ENCODE data around the gene ARL6. TPM values are rescaled to one million over a fixed set of nuclear protein-coding genes. Genes with fewer than 3 reads are reported as not detected.

The ARL6 gene
- total RNA-seq, 1 experiment from 2014 or later: 7.1 TPM

GRCh38 chr3:97821774-97822358 is 57.3 kb downstream of the ARL6 start, which contains the start of gene CRYBG3:
TSS of gene CRYBG3 (plus strand) at chr3:97822011. CDS start at chr3:97822207, 196 bp downstream.
- peak within 1 kb of the TSS; percentile 45 for H3K9ac ChIP-seq (ENCODE audit: extremely low read depth, insufficient read length, low read length)
- peaks cover 2% of the 10 kb centered on the region; the same call in 1 of the 2 replicates for H3K27me3 ChIP-seq (ENCODE audit: insufficient read depth, low read length)
- H3K4me1 ChIP-seq (ENCODE audit: insufficient read depth, low read length): no peaks in the 10 kb centered on the region
- no peaks in the 10 kb centered on the region; the same call in 1 of the 2 replicates for H3K79me2 ChIP-seq (ENCODE audit: insufficient read depth, low read length)
- peak within 1 kb of the TSS; percentile 99 for H3K4me3 Mint-ChIP-seq
- no peak within 1 kb of the TSS for H2AFZ ChIP-seq (ENCODE audit: low read length)
- H3T11ph ChIP-seq (ENCODE audit: low read length): no peak within 1 kb of the TSS
- H2BK20ac ChIP-seq (ENCODE audit: low read depth, low read length, poor library complexity, severe bottlenecking): no peak within 1 kb of the TSS
- DNase-seq: peak; percentile 77
- peaks cover 24 to 26% of the 10 kb centered on the region in 2 experiments for H3K4me1 Mint-ChIP-seq
- peaks cover under 1% of the 10 kb centered on the region for H3K79me1 ChIP-seq (ENCODE audit: insufficient read depth, low read depth, low read length, poor library complexity, severe bottlenecking)
- no peak within 1 kb of the TSS for H2BK12ac ChIP-seq (ENCODE audit: insufficient read length, low read depth, low read length)
- no peak within 1 kb of the TSS for H2BK5ac ChIP-seq (ENCODE audit: insufficient read length, low read length)
- H3K9me3 Mint-ChIP-seq: no peaks in the 10 kb centered on the region
- no peak within 1 kb of the TSS for H4K5ac ChIP-seq (ENCODE audit: insufficient read length, low read depth, low read length)
- H3K23ac ChIP-seq (ENCODE audit: insufficient read length, low read depth, low read length): no peak within 1 kb of the TSS
- H3K27ac ChIP-seq (ENCODE audit: insufficient read length, low read depth, low read length): no peak within 1 kb of the TSS
- peak within 1 kb of the TSS; percentile 61 for H3K14ac ChIP-seq (ENCODE audit: insufficient read depth, low read length)
- TF ChIP-seq CTCF (conservative IDR thresholded peaks at IDR 0.05): peak; percentile 46; the same call in 2 of the 3 replicates
- no peak within 1 kb of the TSS for H2AK5ac ChIP-seq (ENCODE audit: insufficient read length, low read length)
- peaks cover 32% of the 10 kb centered on the region for H3K27me3 Mint-ChIP-seq (ENCODE audit: low read depth)
- H3K27ac Mint-ChIP-seq: peak within 1 kb of the TSS in 2 of 3 experiments; percentile 94 to 96; a peak in 3 of 7 replicates
- H4K20me1 ChIP-seq (ENCODE audit: control insufficient read depth, insufficient read depth, insufficient read length): no peaks in the 10 kb centered on the region
- H3K4me2 ChIP-seq (ENCODE audit: insufficient read depth, insufficient read length, low read length): peak within 1 kb of the TSS; percentile 90
- no CpG with 5 or more reads among the region's 66 CpGs for WGBS (ENCODE audit: extremely low coverage, insufficient read length, low lambda C conversion rate)
- no peak within 1 kb of the TSS for H4K91ac ChIP-seq (ENCODE audit: insufficient read length, low read depth, low read length)
- H3K9me3 ChIP-seq (ENCODE audit: control insufficient read depth, low read depth, low read length): no peaks in the 10 kb centered on the region
- H3K56ac ChIP-seq (ENCODE audit: insufficient read length, low read depth, low read length): no peak within 1 kb of the TSS
- H2BK15ac ChIP-seq (ENCODE audit: low read depth, low read length): no peak within 1 kb of the TSS; the same call in 1 of the 2 replicates
- H3K23me2 ChIP-seq (ENCODE audit: insufficient read length, low read depth, low read length, poor library complexity, severe bottlenecking): peaks cover 12% of the 10 kb centered on the region
- H2BK120ac ChIP-seq (ENCODE audit: low read depth, low read length, poor library complexity, severe bottlenecking): no peak within 1 kb of the TSS
- peak within 1 kb of the TSS; percentile 17 for H3K18ac ChIP-seq (ENCODE audit: insufficient read length, low read depth, low read length)
- no peaks in the 10 kb centered on the region for H3K36me3 Mint-ChIP-seq (ENCODE audit: insufficient read depth in 1 of 3, low read depth in 3 of 3)
- no peak within 1 kb of the TSS for H4K8ac ChIP-seq (replicated peaks; ENCODE audit: insufficient read length, low read depth, low read length)
- no peak within 1 kb of the TSS for H3K4ac ChIP-seq (ENCODE audit: low read depth, low read length)
